K562 (cell line): ENCODE measurements around the gene MARK3. TPM values are rescaled to one million over a fixed set of nuclear protein-coding genes. Genes with fewer than 3 reads are reported as not detected.

Source experiments
- ARNT ChIP-seq, 2 experiments: fragments of 450-650 bp; IDR thresholded peaks; 2 replicates each; pipeline ENCODE4 v1.6.1; 2016; ENCODE audit warnings: mild to moderate bottlenecking in 1 of 2
- BCL6 ChIP-seq: fragments of 250-450 bp; sonication (Bioruptor Pico); IDR thresholded peaks from 2 replicates; pipeline ENCODE4 v1.4.0; 2020
- CEBPG ChIP-seq, 3 experiments: fragments of 200-800 bp in 1 of 3; sonication (Bioruptor generic) in 1 of 3; sonication (generic) in 1 of 3; formaldehyde crosslinking in 1 of 3; IDR thresholded peaks in 2 of 3; conservative IDR thresholded peaks in 1 of 3; 2 replicates each; pipeline versions ENCODE4 v1.6.1 to v1.8.0; 2016 to 2022; ENCODE audit warnings: missing compliant biosample characterization in 2 of 3, missing genetic modification characterization in 2 of 3, mild to moderate bottlenecking in 1 of 3, missing genetic modification reagents in 1 of 3
- ESRRB ChIP-seq: fragments of 250-450 bp; sonication (Bioruptor Pico); IDR thresholded peaks from 2 replicates; pipeline ENCODE4 v1.5.0; 2020; ENCODE audit warnings: mild to moderate bottlenecking, moderate library complexity, borderline replicate concordance
- ILF3 ChIP-seq: fragments of 450-650 bp; IDR thresholded peaks from 2 replicates; pipeline ENCODE4 v1.6.1; 2018; ENCODE audit warnings: antibody characterized with exemption, mild to moderate bottlenecking, moderate library complexity, borderline replicate concordance
- MEF2A ChIP-seq: IDR thresholded peaks from 2 replicates; pipeline ENCODE4 v1.6.1; 2011; ENCODE audit warnings: low read depth, mild to moderate bottlenecking, low read length, moderate library complexity; ENCODE audit not compliant: control insufficient read depth
- NBN ChIP-seq: fragments of 450-650 bp; IDR thresholded peaks from 2 replicates; pipeline ENCODE4 v1.6.1; 2016; ENCODE audit warnings: low read depth, mild to moderate bottlenecking
- ZFP30 ChIP-seq: fragments of 250-450 bp; sonication (Bioruptor Pico); IDR thresholded peaks from 2 replicates; pipeline ENCODE4 v1.8.0; 2022; ENCODE audit warnings: moderate library complexity, mild to moderate bottlenecking, inconsistent platforms, borderline replicate concordance
- ZNF232 ChIP-seq: sonication (generic); formaldehyde crosslinking; IDR thresholded peaks from 2 replicates; pipeline ENCODE4 v1.8.0; 2022; ENCODE audit warnings: mild to moderate bottlenecking, missing genetic modification reagents
- ZNF764 ChIP-seq: fragments of 250-450 bp; sonication (Bioruptor Pico); IDR thresholded peaks from 2 replicates; pipeline ENCODE4 v1.4.0; 2020; ENCODE audit warnings: low read depth, mild to moderate bottlenecking, moderate library complexity
- polyA plus RNA-seq, 8 experiments: library from polyadenylated mRNA; depleted of rRNA in 4 of 8; stranded (reverse) in 5 of 8; unstranded in 3 of 8; fragments of >200 nt; fragmentation: Nextera tagmentation in 2 of 8; fragmentation: Illumina TruSeq in 1 of 8; extraction: Ambion mirVana in 2 of 8; extraction: Trizol in 1 of 8; gene quantifications; 2 replicates each; pipeline versions ENCODE4 v1.2.1 to v1.2.3, GENCODE V29; 2011 to 2014; ENCODE audit warnings: inconsistent platforms in 1 of 8, missing spikeins in 1 of 8
- total RNA-seq, 7 experiments: library from RNA; depleted of rRNA in 6 of 7; stranded (reverse); fragments of >200 nt in 6 of 7; fragmentation: Illumina TruSeq in 2 of 7; extraction: Trizol in 2 of 7; gene quantifications; 2 replicates each; pipeline versions ENCODE4 v1.2.1 to v1.2.3, GENCODE V29; 2011 to 2021; ENCODE audit warnings: low replicate concordance in 1 of 7
- TF ChIP-seq, protein P1 (sequence below): fragments of 150-350 bp; IDR thresholded peaks from 2 replicates; pipeline ENCODE4 v1.6.1; 2014; ENCODE audit warnings: low read depth, mild to moderate bottlenecking, low read length, borderline replicate concordance
- TF ChIP-seq, protein P2 (sequence below): sonication (generic); formaldehyde crosslinking; IDR thresholded peaks from 2 replicates; pipeline ENCODE4 v1.8.1; 2023; ENCODE audit warnings: missing genetic modification reagents, mild to moderate bottlenecking, borderline replicate concordance
- TF ChIP-seq, protein P3 (sequence below): fragments of 250-450 bp; sonication (Bioruptor Pico); IDR thresholded peaks from 2 replicates; pipeline ENCODE4 v1.5.0; 2022; ENCODE audit warnings: mild to moderate bottlenecking

The MARK3 gene
- total and polyA plus RNA-seq, 9 of the 15 experiments (the other 6 are each of a cell fraction or from before 2014, with no cell fraction given), result 10.1 to 68.7 (median 56.3) TPM

DNA sequence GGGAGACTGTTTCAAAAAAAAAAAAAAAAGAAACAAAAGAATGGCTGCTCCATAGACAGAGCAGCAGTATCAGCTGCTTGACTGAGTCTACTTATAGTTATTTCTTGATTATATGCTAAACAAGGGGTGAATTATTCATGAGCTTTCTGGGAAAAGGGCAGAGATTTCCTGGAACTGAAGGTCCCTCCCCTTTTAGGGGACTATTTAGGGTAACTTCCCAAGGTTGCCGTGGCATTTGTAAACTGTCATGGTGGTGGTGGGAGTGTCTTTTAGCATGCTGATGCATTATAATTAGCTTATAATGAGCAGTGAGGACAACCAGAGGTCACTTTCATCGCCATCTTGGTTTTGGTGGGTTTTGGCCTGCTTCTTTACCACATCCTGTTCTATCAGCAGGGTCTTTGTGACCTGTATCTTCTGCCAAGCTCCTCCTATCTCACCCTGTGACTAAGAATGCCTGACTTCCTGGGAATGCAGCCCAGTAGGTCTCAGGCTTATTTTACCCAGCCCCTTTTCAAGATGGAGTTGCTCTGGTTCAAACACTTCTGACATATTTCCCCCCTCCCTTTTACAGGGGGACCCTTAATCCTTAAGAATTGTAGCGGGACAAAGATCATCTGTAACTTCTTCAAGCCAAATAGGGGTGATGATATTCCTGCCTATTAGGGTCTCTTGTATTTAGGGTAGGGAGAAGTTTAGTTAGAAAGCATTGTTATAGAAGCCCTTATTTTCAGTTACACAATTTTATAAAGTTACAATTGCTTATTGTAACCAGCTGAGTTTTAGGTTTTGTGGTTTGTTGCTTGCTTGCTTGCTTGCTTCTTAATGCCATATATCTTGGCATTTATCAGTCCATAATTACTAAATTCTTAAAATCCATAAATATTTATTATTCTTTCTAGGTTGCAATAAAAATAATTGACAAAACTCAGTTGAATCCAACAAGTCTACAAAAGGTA, 42.5 kb downstream of the MARK3 start (continued):
- TF ChIP-seq ZNF764 (CRISPR knock-in tag) (peak; percentile 90), ILF3 (no peak), ESRRB (CRISPR knock-in tag) (peak; percentile 94), ZFP30 (peak; percentile 79; the same call in 1 of the 2 replicates), ZNF232 (CRISPR knock-in tag) (no peak), NBN (peak; percentile 78), ARNT (IDR thresholded peaks at IDR 0.05) (peak in 1 of 2 experiments; percentile 48; a peak in 1 of 4 replicates), MEF2A (peak; percentile 67), BCL6 (CRISPR knock-in tag) (peak; percentile 99), CEBPG (CRISPR knock-in tag; IDR thresholded peaks at IDR 0.05) (no peak), CEBPG (tag; conservative IDR thresholded peaks at IDR 0.05 in 1 of 2, IDR thresholded peaks at IDR 0.05 in 1 of 2) (peak; percentile 38 to 65; a peak in 3 of 4 replicates)
- TF ChIP-seq, protein P1, sequence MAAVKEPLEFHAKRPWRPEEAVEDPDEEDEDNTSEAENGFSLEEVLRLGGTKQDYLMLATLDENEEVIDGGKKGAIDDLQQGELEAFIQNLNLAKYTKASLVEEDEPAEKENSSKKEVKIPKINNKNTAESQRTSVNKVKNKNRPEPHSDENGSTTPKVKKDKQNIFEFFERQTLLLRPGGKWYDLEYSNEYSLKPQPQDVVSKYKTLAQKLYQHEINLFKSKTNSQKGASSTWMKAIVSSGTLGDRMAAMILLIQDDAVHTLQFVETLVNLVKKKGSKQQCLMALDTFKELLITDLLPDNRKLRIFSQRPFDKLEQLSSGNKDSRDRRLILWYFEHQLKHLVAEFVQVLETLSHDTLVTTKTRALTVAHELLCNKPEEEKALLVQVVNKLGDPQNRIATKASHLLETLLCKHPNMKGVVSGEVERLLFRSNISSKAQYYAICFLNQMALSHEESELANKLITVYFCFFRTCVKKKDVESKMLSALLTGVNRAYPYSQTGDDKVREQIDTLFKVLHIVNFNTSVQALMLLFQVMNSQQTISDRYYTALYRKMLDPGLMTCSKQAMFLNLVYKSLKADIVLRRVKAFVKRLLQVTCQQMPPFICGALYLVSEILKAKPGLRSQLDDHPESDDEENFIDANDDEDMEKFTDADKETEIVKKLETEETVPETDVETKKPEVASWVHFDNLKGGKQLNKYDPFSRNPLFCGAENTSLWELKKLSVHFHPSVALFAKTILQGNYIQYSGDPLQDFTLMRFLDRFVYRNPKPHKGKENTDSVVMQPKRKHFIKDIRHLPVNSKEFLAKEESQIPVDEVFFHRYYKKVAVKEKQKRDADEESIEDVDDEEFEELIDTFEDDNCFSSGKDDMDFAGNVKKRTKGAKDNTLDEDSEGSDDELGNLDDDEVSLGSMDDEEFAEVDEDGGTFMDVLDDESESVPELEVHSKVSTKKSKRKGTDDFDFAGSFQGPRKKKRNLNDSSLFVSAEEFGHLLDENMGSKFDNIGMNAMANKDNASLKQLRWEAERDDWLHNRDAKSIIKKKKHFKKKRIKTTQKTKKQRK, result no peak
- TF ChIP-seq, protein P2, sequence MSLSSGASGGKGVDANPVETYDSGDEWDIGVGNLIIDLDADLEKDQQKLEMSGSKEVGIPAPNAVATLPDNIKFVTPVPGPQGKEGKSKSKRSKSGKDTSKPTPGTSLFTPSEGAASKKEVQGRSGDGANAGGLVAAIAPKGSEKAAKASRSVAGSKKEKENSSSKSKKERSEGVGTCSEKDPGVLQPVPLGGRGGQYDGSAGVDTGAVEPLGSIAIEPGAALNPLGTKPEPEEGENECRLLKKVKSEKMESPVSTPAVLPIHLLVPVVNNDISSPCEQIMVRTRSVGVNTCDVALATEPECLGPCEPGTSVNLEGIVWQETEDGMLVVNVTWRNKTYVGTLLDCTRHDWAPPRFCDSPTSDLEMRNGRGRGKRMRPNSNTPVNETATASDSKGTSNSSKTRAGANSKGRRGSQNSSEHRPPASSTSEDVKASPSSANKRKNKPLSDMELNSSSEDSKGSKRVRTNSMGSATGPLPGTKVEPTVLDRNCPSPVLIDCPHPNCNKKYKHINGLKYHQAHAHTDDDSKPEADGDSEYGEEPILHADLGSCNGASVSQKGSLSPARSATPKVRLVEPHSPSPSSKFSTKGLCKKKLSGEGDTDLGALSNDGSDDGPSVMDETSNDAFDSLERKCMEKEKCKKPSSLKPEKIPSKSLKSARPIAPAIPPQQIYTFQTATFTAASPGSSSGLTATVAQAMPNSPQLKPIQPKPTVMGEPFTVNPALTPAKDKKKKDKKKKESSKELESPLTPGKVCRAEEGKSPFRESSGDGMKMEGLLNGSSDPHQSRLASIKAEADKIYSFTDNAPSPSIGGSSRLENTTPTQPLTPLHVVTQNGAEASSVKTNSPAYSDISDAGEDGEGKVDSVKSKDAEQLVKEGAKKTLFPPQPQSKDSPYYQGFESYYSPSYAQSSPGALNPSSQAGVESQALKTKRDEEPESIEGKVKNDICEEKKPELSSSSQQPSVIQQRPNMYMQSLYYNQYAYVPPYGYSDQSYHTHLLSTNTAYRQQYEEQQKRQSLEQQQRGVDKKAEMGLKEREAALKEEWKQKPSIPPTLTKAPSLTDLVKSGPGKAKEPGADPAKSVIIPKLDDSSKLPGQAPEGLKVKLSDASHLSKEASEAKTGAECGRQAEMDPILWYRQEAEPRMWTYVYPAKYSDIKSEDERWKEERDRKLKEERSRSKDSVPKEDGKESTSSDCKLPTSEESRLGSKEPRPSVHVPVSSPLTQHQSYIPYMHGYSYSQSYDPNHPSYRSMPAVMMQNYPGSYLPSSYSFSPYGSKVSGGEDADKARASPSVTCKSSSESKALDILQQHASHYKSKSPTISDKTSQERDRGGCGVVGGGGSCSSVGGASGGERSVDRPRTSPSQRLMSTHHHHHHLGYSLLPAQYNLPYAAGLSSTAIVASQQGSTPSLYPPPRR (CRISPR knock-in tag), result no peak
- TF ChIP-seq, protein P3, sequence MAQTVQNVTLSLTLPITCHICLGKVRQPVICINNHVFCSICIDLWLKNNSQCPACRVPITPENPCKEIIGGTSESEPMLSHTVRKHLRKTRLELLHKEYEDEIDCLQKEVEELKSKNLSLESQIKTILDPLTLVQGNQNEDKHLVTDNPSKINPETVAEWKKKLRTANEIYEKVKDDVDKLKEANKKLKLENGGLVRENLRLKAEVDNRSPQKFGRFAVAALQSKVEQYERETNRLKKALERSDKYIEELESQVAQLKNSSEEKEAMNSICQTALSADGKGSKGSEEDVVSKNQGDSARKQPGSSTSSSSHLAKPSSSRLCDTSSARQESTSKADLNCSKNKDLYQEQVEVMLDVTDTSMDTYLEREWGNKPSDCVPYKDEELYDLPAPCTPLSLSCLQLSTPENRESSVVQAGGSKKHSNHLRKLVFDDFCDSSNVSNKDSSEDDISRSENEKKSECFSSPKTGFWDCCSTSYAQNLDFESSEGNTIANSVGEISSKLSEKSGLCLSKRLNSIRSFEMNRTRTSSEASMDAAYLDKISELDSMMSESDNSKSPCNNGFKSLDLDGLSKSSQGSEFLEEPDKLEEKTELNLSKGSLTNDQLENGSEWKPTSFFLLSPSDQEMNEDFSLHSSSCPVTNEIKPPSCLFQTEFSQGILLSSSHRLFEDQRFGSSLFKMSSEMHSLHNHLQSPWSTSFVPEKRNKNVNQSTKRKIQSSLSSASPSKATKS (CRISPR knock-in tag), result peak; percentile 99
